Astrocyte of the spinal cord (primary cell): Measurements from ENCODE around the gene LIMS1.

ENCODE experiments used
- DNase-seq: peaks from one replicate; pipeline ENCODE4 v3.0.0; 2011; ENCODE audit warnings: low read depth, low spot score
- H3K4me3 ChIP-seq: 2 replicates; pipeline ENCODE4 v1.5.1; 2011; ENCODE audit warnings: low read depth, mild to moderate bottlenecking, low read length, moderate library complexity
- in situ Hi-C: cut with HindIII; loops from 2 replicates; pipeline ENCODE4 v1.10.0; 2017; ENCODE audit warnings: low sequenced_read_pairs
- TF ChIP-seq, protein P1 (sequence below): IDR thresholded peaks from 2 replicates; pipeline ENCODE4 v1.5.1; 2012; ENCODE audit warnings: low read depth, mild to moderate bottlenecking, low read length, inconsistent platforms

Gene LIMS1

GRCh38 chr2:108541451-108541850 lies 7.2 kb downstream of the LIMS1 start:
- TF ChIP-seq, protein P1, sequence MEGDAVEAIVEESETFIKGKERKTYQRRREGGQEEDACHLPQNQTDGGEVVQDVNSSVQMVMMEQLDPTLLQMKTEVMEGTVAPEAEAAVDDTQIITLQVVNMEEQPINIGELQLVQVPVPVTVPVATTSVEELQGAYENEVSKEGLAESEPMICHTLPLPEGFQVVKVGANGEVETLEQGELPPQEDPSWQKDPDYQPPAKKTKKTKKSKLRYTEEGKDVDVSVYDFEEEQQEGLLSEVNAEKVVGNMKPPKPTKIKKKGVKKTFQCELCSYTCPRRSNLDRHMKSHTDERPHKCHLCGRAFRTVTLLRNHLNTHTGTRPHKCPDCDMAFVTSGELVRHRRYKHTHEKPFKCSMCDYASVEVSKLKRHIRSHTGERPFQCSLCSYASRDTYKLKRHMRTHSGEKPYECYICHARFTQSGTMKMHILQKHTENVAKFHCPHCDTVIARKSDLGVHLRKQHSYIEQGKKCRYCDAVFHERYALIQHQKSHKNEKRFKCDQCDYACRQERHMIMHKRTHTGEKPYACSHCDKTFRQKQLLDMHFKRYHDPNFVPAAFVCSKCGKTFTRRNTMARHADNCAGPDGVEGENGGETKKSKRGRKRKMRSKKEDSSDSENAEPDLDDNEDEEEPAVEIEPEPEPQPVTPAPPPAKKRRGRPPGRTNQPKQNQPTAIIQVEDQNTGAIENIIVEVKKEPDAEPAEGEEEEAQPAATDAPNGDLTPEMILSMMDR, result no peak
- in situ Hi-C loops, result no loop called here
- DNase-seq, result no peak
- H3K4me3 ChIP-seq, result no peak overlapping the region

GRCh38 chr2:108542071-108542470 lies 7.8 kb downstream of the LIMS1 start:
- peak; percentile 56 for DNase-seq
- in situ Hi-C loops, result no loop called here

DNA sequence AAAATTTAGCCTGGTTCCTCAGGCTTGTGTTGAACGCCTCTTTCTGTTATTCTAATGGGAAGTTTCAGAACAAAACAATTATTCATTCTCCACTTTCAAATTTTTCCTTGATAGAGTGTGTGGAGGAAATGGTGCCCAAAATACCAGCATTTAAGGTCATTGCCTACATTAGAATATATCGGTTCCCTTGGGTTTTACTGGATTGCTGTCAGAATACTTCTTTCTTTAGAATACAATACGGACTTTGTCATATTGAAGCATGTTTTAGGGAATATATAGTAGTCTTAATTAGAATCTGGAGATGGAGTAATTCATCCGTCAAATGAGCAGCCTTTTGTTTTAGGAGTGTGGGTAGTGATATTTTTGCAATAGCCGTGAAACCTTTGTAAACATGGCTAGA lies 13.3 kb downstream of the LIMS1 start:
- TF ChIP-seq, protein P1, result no peak
- no peak overlapping the region for H3K4me3 ChIP-seq
- no peak for DNase-seq
- in situ Hi-C loops, result no loop called here

More at GRCh38 chr2:108542071-108542470, 7.8 kb downstream of the LIMS1 start:
- H3K4me3 ChIP-seq, result no peak overlapping the region
- TF ChIP-seq, protein P1, result no peak

GRCh38 chr2:108548208-108549003 lies 14.1 kb downstream of the LIMS1 start:
- in situ Hi-C loops, result no loop called here
- peak; percentile 62 for DNase-seq
- H3K4me3 ChIP-seq, result no peak overlapping the region
- TF ChIP-seq, protein P1, result no peak

- no peak for DNase-seq
- H3K4me3 ChIP-seq, result no peak overlapping the region
- in situ Hi-C loops, result no loop called here
- TF ChIP-seq, protein P1, result no peak
Observed at GRCh38 chr2:108552566-108552965, 18.3 kb downstream of the LIMS1 start.

DNA sequence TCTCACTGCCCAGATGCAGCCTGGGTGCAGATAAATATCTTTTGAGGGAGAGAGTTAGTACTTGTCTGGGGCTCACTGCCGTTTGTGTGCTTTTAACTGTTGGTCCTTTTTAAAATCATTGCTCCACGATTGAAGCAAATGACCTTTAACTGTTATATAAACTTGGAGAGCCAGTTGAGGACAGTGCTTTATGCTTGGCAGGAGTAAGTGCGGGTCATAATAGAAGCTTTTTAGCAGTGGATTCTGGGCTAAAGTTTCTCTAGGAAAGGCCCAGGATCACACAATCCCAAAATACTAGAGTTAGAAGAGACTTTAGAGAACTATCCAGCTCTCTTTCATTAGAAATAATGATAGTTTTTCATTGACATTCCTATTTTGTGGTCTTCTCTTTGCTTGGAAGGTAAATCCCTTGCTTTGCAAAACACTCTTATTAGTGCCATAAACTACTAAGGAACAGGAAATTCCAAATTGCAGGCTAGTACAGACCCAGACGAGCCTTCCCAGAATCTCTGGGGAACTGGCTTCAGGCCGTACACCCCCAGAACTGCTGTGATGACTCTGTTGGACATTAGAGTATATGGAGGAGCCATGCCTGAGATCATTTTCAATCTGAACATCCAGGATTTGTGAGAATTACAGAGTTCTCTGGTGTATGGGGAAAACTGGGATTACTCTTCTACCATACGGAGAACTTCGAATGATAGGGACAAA lies 19.1 kb downstream of the LIMS1 start:
- TF ChIP-seq, protein P1, result no peak
- H3K4me3 ChIP-seq, result no peak overlapping the region
- no peak for DNase-seq
- in situ Hi-C loops, result no loop called here
